A673 (cell line): ENCODE results near the gene VAV3.

ENCODE experiments used
- EZH2 ChIP-seq: fragments of 200-600 bp; sonication (generic); IDR thresholded peaks from 2 replicates; pipeline ENCODE4 v1.6.1; 2017; ENCODE audit warnings: borderline replicate concordance, low read depth, mild to moderate bottlenecking, mixed read lengths, antibody characterized with exemption, low read length; ENCODE audit not compliant: poor library complexity, severe bottlenecking
- TF ChIP-seq, protein P1 (sequence below): fragments of 300-800, 200-600 bp; sonication (generic); conservative IDR thresholded peaks from 2 replicates; pipeline ENCODE4 v1.5.1; 2017; ENCODE audit warnings: low read depth, mild to moderate bottlenecking, antibody characterized with exemption, low read length, moderate library complexity, mixed read lengths

DNA sequence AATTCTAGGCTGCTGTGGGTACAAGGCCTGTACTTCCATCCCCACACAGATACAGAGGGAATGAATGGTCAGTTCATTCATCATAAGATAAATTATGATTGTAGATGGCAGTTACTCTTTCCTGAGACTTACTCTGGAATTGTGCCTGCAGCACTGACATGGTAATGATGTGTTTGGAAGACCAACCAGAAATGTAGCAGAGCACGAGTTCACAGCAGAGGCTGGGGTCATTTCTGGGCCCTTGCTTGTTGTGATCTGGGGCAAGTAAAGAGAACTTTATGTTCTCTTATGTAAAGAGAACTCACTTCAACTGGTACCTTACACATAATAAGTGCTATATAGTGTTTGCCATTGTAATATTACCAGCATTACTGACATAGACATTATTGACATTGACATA, 412.2 kb downstream of the VAV3 start:
- TF ChIP-seq, protein P1, sequence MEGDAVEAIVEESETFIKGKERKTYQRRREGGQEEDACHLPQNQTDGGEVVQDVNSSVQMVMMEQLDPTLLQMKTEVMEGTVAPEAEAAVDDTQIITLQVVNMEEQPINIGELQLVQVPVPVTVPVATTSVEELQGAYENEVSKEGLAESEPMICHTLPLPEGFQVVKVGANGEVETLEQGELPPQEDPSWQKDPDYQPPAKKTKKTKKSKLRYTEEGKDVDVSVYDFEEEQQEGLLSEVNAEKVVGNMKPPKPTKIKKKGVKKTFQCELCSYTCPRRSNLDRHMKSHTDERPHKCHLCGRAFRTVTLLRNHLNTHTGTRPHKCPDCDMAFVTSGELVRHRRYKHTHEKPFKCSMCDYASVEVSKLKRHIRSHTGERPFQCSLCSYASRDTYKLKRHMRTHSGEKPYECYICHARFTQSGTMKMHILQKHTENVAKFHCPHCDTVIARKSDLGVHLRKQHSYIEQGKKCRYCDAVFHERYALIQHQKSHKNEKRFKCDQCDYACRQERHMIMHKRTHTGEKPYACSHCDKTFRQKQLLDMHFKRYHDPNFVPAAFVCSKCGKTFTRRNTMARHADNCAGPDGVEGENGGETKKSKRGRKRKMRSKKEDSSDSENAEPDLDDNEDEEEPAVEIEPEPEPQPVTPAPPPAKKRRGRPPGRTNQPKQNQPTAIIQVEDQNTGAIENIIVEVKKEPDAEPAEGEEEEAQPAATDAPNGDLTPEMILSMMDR: no peak
- no peak for TF ChIP-seq EZH2
